ENCODE measurements around the gene FBXO40. TPM values are rescaled to one million over a fixed set of nuclear protein-coding genes. Genes with fewer than 3 reads are reported as not detected.

The FBXO40 gene
- total RNA-seq, 6 experiments from 2014 or later: not detected

DNA sequence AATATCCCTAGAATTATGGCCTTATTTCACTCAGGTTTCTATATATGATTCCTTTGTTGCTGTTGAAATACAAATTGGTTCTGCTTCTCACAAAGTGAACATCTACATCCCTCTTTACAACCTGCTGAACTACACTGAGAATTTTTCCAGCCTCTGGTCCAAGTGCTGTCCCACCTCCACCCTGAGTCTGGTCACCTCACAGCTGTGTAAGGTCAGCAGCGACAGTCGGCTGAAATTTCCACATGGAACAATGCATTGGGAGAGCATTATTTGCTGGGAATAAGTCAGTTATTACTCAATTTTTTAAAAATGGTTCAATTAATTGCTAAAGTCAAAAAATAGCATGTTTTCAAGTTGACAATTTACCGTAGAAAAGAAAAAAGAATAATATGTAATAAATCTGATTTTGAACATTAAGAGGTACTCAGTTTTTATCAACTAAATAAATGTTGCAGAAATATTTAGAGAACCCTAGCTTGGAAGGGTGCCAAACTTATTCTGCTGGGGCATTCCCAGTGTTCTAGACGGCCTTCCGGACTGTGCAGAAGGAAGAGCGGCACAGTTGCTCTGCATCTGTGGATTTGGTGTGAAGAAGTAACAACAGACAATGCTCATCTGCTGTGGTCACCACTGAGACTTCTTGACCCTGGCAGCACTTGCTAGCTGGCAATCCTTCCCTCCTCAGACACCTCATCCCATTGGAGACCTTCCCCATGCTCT is 65.7 kb downstream of the FBXO40 start:
- Mint-ChIP-seq H3K9me3 (no peaks in the 10 kb centered on the region), H3K36me3 (ENCODE audit: low read depth) (peaks cover 11% of the 10 kb centered on the region), H3K27me3 (ENCODE audit: insufficient read depth) (peaks cover 2% of the 10 kb centered on the region), H3K4me3 (no peak overlapping the region), H3K27ac (no peak overlapping the region), H3K4me1 (ENCODE audit: low read depth) (peaks cover 11% of the 10 kb centered on the region)
- TF ChIP-seq, protein P1, sequence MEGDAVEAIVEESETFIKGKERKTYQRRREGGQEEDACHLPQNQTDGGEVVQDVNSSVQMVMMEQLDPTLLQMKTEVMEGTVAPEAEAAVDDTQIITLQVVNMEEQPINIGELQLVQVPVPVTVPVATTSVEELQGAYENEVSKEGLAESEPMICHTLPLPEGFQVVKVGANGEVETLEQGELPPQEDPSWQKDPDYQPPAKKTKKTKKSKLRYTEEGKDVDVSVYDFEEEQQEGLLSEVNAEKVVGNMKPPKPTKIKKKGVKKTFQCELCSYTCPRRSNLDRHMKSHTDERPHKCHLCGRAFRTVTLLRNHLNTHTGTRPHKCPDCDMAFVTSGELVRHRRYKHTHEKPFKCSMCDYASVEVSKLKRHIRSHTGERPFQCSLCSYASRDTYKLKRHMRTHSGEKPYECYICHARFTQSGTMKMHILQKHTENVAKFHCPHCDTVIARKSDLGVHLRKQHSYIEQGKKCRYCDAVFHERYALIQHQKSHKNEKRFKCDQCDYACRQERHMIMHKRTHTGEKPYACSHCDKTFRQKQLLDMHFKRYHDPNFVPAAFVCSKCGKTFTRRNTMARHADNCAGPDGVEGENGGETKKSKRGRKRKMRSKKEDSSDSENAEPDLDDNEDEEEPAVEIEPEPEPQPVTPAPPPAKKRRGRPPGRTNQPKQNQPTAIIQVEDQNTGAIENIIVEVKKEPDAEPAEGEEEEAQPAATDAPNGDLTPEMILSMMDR (IDR thresholded peaks at IDR 0.05): no peak
- no peak for DNase-seq

- H3K36me3 Mint-ChIP-seq (ENCODE audit: low read depth): peaks cover 13% of the 10 kb centered on the region
- H3K27me3 Mint-ChIP-seq (ENCODE audit: insufficient read depth): peaks cover 2% of the 10 kb centered on the region
- no peak for DNase-seq
- no peak overlapping the region for H3K4me3 Mint-ChIP-seq
- peaks cover 11% of the 10 kb centered on the region for H3K4me1 Mint-ChIP-seq (ENCODE audit: low read depth)
- no peaks in the 10 kb centered on the region for H3K9me3 Mint-ChIP-seq
- H3K27ac Mint-ChIP-seq: no peak overlapping the region
- TF ChIP-seq, protein P1 (IDR thresholded peaks at IDR 0.05): no peak
Observed at GRCh38 chr3:121659586-121659985, 66.4 kb downstream of the FBXO40 start.

GRCh38 chr3:121660356-121661171 is 67.4 kb downstream of the FBXO40 start, which contains the start of gene HCLS1:
Gene HCLS1, minus strand, starts transcription at chr3:121660903. Its CDS starts 2,556 bp downstream, at chr3:121658347.
- peaks cover 11% of the 10 kb centered on the region for H3K4me1 Mint-ChIP-seq (ENCODE audit: low read depth)
- H3K27me3 Mint-ChIP-seq (ENCODE audit: insufficient read depth): peaks cover 2% of the 10 kb centered on the region
- peak within 1 kb of the TSS; percentile 45; the same call in 1 of the 2 replicates for H3K27ac Mint-ChIP-seq
- no peak for DNase-seq
- H3K36me3 Mint-ChIP-seq (ENCODE audit: low read depth): peaks cover 17% of the 10 kb centered on the region
- TF ChIP-seq, protein P1 (IDR thresholded peaks at IDR 0.05): no peak
- no peaks in the 10 kb centered on the region for H3K9me3 Mint-ChIP-seq
- H3K4me3 Mint-ChIP-seq: peak within 1 kb of the TSS; percentile 41

DNA sequence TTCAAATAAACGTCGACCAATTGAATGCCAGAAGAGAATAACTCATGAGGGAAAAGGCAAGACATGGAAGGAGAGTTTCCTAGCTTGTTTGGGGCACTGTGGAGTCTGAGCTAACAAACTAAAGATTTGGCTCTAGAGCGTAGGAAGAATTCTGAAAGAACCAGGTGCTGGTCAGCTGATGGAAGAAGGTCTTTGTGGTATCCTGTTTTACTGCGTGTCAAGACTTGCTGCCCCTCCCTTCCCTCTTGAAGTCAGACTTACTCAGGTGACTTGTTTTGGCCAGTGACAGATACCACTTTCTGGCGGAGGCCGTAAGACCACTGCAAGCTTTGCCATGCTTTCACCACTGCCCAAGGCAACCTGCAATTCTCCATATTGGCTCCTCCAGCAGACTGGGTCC is 68.2 kb downstream of the FBXO40 start:
- DNase-seq: no peak
- peaks cover 11% of the 10 kb centered on the region for H3K4me1 Mint-ChIP-seq (ENCODE audit: low read depth)
- no peak overlapping the region for H3K4me3 Mint-ChIP-seq
- H3K27me3 Mint-ChIP-seq (ENCODE audit: insufficient read depth): peaks cover 2% of the 10 kb centered on the region
- H3K9me3 Mint-ChIP-seq: no peaks in the 10 kb centered on the region
- TF ChIP-seq, protein P1 (IDR thresholded peaks at IDR 0.05): no peak
- no peak overlapping the region for H3K27ac Mint-ChIP-seq
- H3K36me3 Mint-ChIP-seq (ENCODE audit: low read depth): peaks cover 23% of the 10 kb centered on the region

DNA sequence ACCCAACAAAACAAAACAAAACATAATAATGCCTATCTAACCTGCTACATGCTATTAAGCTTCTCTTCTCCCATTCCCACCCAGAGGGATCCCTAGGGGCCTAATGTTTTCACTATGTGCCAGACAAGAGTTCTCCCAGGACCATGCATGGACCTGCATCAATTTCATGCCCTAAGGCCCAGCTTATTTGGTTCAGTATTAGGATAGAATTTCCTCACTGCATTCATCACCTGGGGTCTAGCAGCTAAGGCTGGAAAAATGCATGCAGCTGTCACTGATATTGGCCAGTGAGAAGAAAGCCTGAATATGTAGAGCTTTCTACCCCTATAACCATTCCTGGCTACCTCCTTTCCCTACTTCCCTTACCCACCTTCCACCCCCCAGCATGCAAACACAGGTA is 69.6 kb downstream of the FBXO40 start:
- H3K4me3 Mint-ChIP-seq: no peak overlapping the region
- no peaks in the 10 kb centered on the region for H3K9me3 Mint-ChIP-seq
- DNase-seq: no peak
- no peak overlapping the region for H3K27ac Mint-ChIP-seq
- H3K4me1 Mint-ChIP-seq (ENCODE audit: low read depth): peaks cover 11% of the 10 kb centered on the region
- H3K27me3 Mint-ChIP-seq (ENCODE audit: insufficient read depth): peaks cover 2% of the 10 kb centered on the region
- TF ChIP-seq, protein P1 (IDR thresholded peaks at IDR 0.05): no peak
- H3K36me3 Mint-ChIP-seq (ENCODE audit: low read depth): peaks cover 27% of the 10 kb centered on the region
